ENCODE data around the gene PLEKHH1.
"Not testable (repeated sequence)": the region's sequence is repeated elsewhere in the genome, so short reads cannot be mapped to it uniquely, and the experiment has no call there.

The PLEKHH1 gene

DNA sequence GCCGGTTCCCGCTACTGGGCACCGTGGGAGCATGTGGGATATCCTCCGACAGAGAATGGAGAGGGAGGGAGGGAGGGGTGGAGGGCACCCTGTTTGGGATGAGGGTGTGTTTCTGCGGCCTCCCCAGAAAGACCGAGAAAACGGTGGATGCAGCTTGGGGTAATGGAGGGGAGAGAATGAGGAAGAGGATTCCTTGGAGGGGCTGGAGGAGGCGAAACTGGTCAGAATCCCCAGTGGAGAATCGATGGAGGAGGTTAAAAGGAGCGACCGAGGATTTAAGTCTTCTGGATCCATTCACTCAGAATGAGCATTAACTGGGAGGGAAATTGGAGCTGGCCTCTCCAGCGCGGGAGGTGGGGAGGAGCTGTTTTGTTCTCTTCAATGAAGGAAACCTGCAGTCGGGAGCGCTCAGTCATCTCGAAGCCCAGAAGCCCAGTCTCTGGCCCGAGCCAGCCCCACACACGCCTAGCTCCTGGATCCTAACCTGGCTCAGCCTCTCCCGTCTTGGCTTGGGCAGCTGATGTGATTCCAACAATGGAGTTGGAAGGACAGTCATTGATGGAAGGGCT, 87.2 kb downstream of the PLEKHH1 start:
- no peak for DNase-seq (ENCODE audit: extremely low read depth in 1 of 2, low read depth in 1 of 2)

GRCh38 chr14:67622675-67623074, 89.6 kb downstream of the PLEKHH1 start:
- no peak for DNase-seq (ENCODE audit: extremely low read depth in 1 of 2, low read depth in 1 of 2)

GRCh38 chr14:67623114-67623513, 90.0 kb downstream of the PLEKHH1 start:
- DNase-seq (ENCODE audit: extremely low read depth in 1 of 2, low read depth in 1 of 2), result no peak

DNA sequence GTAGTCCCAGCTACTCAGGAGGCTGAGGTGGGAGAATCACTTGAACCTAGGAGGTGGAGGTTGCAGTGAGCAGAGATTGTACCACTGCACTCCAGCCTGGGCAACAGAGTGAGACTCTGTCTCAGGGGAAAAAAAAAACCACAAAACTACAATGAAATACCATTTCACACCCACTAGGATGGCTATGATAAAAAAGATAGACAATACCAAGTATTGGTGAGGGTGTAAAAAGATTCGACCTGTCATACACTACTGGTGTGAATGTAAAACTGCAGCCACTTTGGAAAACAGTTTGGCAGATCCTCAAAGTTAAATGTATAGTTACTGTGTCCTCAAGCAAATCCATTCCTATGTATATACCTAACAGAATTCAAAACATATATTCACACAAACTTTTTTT, 93.0 kb downstream of the PLEKHH1 start:
- DNase-seq (ENCODE audit: extremely low read depth in 1 of 2, low read depth in 1 of 2), result not testable (repeated sequence)

- DNase-seq (ENCODE audit: extremely low read depth in 1 of 2, low read depth in 1 of 2), result no peak
Measured at GRCh38 chr14:67627519-67627918, 94.4 kb downstream of the PLEKHH1 start.

DNA sequence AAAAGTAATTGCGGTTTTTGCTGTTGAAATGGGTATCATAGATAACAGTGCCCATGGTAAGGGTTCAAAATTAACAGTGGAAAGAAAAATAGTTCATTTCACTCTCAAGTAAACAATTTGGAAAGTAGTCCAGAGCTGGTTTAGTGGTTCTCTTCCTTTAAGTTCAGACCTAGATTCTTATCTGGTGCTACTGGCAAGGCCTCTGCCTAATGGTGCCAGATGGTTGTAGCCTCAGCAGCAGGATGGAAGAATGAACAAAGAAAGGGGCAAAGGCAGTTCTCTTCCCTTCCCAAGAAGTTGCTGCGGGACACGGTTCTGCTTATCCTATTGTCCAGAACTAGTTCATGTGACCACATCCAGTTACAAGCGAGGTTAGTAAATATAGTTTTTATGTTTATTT, 97.1 kb downstream of the PLEKHH1 start:
- no peak for DNase-seq (ENCODE audit: extremely low read depth in 1 of 2, low read depth in 1 of 2)

GRCh38 chr14:67630938-67631337, 97.8 kb downstream of the PLEKHH1 start:
- no peak for DNase-seq (ENCODE audit: extremely low read depth in 1 of 2, low read depth in 1 of 2)

- no peak for DNase-seq (ENCODE audit: extremely low read depth in 1 of 2, low read depth in 1 of 2)
Measured at GRCh38 chr14:67633451-67634147, 100.5 kb downstream of the PLEKHH1 start.

GRCh38 chr14:67636361-67636919, 103.3 kb downstream of the PLEKHH1 start:
- no peak for DNase-seq (ENCODE audit: extremely low read depth in 1 of 2, low read depth in 1 of 2)

DNA sequence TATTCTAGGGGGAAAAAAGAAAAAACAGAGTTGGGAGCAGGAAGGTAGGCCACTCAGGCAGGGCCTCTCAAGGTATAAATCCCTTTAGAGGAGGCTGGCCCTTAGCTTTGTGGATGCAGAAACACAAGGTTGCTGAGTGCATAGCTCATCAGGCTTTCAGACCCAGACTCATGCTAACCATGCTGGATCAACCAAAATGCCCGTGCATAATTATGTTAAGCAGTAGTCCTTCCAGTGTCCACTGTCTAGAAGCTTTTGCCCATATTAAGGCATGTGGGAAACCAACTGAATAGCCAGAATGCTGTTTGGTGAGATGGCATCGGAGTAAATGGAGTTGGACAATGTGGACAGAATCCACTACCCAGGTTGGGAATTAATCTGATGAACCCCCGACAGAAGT, 105.6 kb downstream of the PLEKHH1 start:
- DNase-seq (ENCODE audit: extremely low read depth in 1 of 2, low read depth in 1 of 2), result no peak
